Adrenal gland (tissue), 19 donors: ENCODE data around the gene PPP1R37. TPM values are rescaled to one million over a fixed set of nuclear protein-coding genes. Genes with fewer than 3 reads are reported as not detected.

Experiments used
- DNase-seq, 7 donors: peaks; one replicate each; pipeline ENCODE4 v3.0.0-alpha.2; 2019 to 2020
- H3K27ac ChIP-seq, 5 donors: fragments of 200-600 bp; sonication (generic) in 4 of 5; 1 replicate in 3 of 5; 2 replicates in 2 of 5; pipeline versions ENCODE4 v1.5.1 to v1.8.0; 2016 to 2020; ENCODE audit warnings: mild to moderate bottlenecking in 1 of 5
- H3K27me3 ChIP-seq: fragments of 200-600 bp; 2 replicates; pipeline ENCODE4 v1.8.0; 2021
- H3K36me3 ChIP-seq, 2 donors: fragments of 200-600 bp; replicated peaks in 1 of 2; 1 replicate in 1 of 2; 2 replicates in 1 of 2; pipeline versions ENCODE4 v1.5.1 to v1.8.0; 2018 to 2022
- H3K4me1 ChIP-seq, 2 donors: fragments of 200-600 bp; replicated peaks in 1 of 2; 1 replicate in 1 of 2; 2 replicates in 1 of 2; pipeline versions ENCODE4 v1.5.1 to v1.8.0; 2018 to 2021
- H3K4me3 ChIP-seq, 4 donors: fragments of 200-600 bp; sonication (generic) in 3 of 4; one replicate each; pipeline ENCODE4 v1.5.1; 2016 to 2018
- H3K9me3 ChIP-seq, 3 donors: fragments of 200-600 bp; sonication (generic) in 1 of 3; replicated peaks in 1 of 3; 1 replicate in 2 of 3; 2 replicates in 1 of 3; pipeline versions ENCODE4 v1.5.1 to v1.8.0; 2016 to 2021
- CTCF ChIP-seq, 6 experiments: fragments of 450-650 bp in 4 of 6; fragments of 200-600 bp in 2 of 6; sonication (generic) in 1 of 6; IDR thresholded peaks; 1 replicate in 5 of 6; 2 replicates in 1 of 6; pipeline versions ENCODE4 v1.5.1 to v1.8.0; 2016 to 2021; ENCODE audit warnings: antibody characterized with exemption in 6 of 6, mild to moderate bottlenecking in 2 of 6, moderate library complexity in 1 of 6
- POLR2A ChIP-seq, 2 donors: fragments of 450-650 bp; IDR thresholded peaks; one replicate each; pipeline ENCODE4 v1.6.1; 2017; ENCODE audit warnings: antibody characterized with exemption in 2 of 2, mild to moderate bottlenecking in 2 of 2, moderate library complexity in 1 of 2
- WGBS, 4 donors: extraction: QIAGEN DNeasy Blood & Tissue Kit in 2 of 4; methylation state at CpG; one replicate each; pipeline versions ENCODE4 v1.1.5 to v1.1.7; 2013 to 2017; 5-methylcytosine and 5-hydroxymethylcytosine counted together
- intact Hi-C, 2 donors: fragments of 100-400 bp; cut with DNase I; formaldehyde crosslinking; loops; one replicate each; pipeline versions ENCODE4 v1.14.1 to v1.15.0; 2022 to 2023
- long read RNA-seq, 10 donors: library from polyadenylated mRNA in 3 of 10; unstranded in 2 of 10; stranded (forward) in 1 of 10; transcript quantifications; one replicate each; pipeline ENCODE4 v2.0.0 and lab custom pipeline, GENCODE V29; 2021 to 2026
- polyA plus RNA-seq, 3 donors: library from polyadenylated mRNA; stranded (reverse); fragments of 200-250 nt in 2 of 3; fragments of 350-450 nt in 1 of 3; fragmentation: Illumina TruSeq in 1 of 3; extraction: RNeasy Lipid Tissue Mini Kit (QIAGEN cat#74804) in 1 of 3; gene quantifications; one replicate each; pipeline ENCODE4 v1.2.3, GENCODE V29; 2013 to 2014
- total RNA-seq, 9 donors: library from RNA; depleted of rRNA in 4 of 9; stranded (reverse); fragments of >200 nt in 4 of 9; fragments of 120-200 nt in 1 of 9; fragmentation: NEBNext Ultra II Directional in 1 of 9; extraction: Animal tissue kit (Norgen Biotek cat#: 25700) in 1 of 9; gene quantifications; one replicate each; pipeline versions ENCODE4 v1.1.0 to v1.2.4, GENCODE V29; 2013 to 2023
- donor health status: healthy with polysubstance abuse.
- donor health status: Bipolar disorder and iron deficiency.
- donor health status: DM: yes; HTN: yes; CAD: no.
- donor health status: DM: no; HTN: no; CAD: no.
- donor health status: DM: no; HTN: no; CAD: no.
- donor health status: DM: yes; HTN: yes; CAD: no.

PPP1R37 gene, protein sequence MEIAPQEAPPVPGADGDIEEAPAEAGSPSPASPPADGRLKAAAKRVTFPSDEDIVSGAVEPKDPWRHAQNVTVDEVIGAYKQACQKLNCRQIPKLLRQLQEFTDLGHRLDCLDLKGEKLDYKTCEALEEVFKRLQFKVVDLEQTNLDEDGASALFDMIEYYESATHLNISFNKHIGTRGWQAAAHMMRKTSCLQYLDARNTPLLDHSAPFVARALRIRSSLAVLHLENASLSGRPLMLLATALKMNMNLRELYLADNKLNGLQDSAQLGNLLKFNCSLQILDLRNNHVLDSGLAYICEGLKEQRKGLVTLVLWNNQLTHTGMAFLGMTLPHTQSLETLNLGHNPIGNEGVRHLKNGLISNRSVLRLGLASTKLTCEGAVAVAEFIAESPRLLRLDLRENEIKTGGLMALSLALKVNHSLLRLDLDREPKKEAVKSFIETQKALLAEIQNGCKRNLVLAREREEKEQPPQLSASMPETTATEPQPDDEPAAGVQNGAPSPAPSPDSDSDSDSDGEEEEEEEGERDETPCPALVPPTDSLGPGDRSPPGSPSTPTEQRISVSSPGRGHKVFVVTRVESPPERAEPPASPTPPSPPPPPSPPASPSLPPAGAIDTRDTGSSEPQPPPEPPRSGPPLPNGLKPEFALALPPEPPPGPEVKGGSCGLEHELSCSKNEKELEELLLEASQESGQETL
- total RNA-seq (10 to 100 TPM; 24.3 to 86.7 (median 53.1) TPM), polyA plus RNA-seq (100 to 1,000 TPM in 1 of 3 donors, 10 to 100 TPM in 2; 16.4 to 244 (median 45.4) TPM)
- long read RNA-seq, donor 1, transcript PPP1R37-204 (3 exons, 1,719 nt), result major isoform, 5 of 7 reads
- long read RNA-seq, donor 1, partial matches to known transcripts, result 0 of 7 reads
- long read RNA-seq, donor 1, other reads (novel, unspliced or antisense), result 0 of 7 reads
- long read RNA-seq, donor 2, transcript PPP1R37-201 (13 exons, 3,163 nt), result major isoform, 10 of 24 reads
- long read RNA-seq, donor 2, partial matches to known transcripts, result 13 of 24 reads
- long read RNA-seq, donor 2, other reads (novel, unspliced or antisense), result 0 of 24 reads
- long read RNA-seq, donor 3, partial matches to known transcripts, result 0 of 2 reads
- long read RNA-seq, donor 3, other reads (novel, unspliced or antisense), result 0 of 2 reads
- long read RNA-seq, donor 4, result 0 reads
- long read RNA-seq, donor 5, transcript PPP1R37-201 (13 exons, 3,163 nt), result major isoform, 26 of 43 reads
- long read RNA-seq, donor 5, partial matches to known transcripts, result 8 of 43 reads
- long read RNA-seq, donor 5, other reads (novel, unspliced or antisense), result 7 of 43 reads
- long read RNA-seq, donor 6, partial matches to known transcripts, result 0 of 5 reads
- long read RNA-seq, donor 6, other reads (novel, unspliced or antisense), result 3 of 5 reads
- long read RNA-seq, donor 7, partial matches to known transcripts, result 0 of 2 reads
- long read RNA-seq, donor 7, other reads (novel, unspliced or antisense), result 0 of 2 reads
- long read RNA-seq, donor 8, partial matches to known transcripts, result 0 of 5 reads
- long read RNA-seq, donor 8, other reads (novel, unspliced or antisense), result 0 of 5 reads
- long read RNA-seq, donor 9, partial matches to known transcripts, result 0 of 2 reads
- long read RNA-seq, donor 9, other reads (novel, unspliced or antisense), result 0 of 2 reads
- long read RNA-seq, donor 10, transcript PPP1R37-201 (13 exons, 3,163 nt), result major isoform, 5 of 16 reads
- long read RNA-seq, donor 10, partial matches to known transcripts, result 8 of 16 reads
- long read RNA-seq, donor 10, other reads (novel, unspliced or antisense), result 0 of 16 reads

- WGBS, 4 donors, result 0% methylated on average over 35 to 103 of the region's 103 CpGs
- Histone ChIP-seq H3K36me3 (peaks cover 0 to 6% of the 10 kb centered on the region in 2 donors), H3K27me3 (no peaks in the 10 kb centered on the region), H3K4me1 (peaks cover 35 to 54% of the 10 kb centered on the region in 2 donors), H3K9me3 (no peaks in the 10 kb centered on the region), H3K4me3 (peak within 1 kb of the TSS; percentile 46 to 97 (median 85)), H3K27ac (peak within 1 kb of the TSS; percentile 78 to 99 (median 92))
- TF ChIP-seq POLR2A (IDR thresholded peaks at IDR 0.05), result peak; percentile 61 to 89
- peak in 5 of 6 experiments; percentile 16 to 53 (median 42) for TF ChIP-seq CTCF (IDR thresholded peaks at IDR 0.05)
- DNase-seq, result peak; percentile 94 to 98 (median 96)
- intact Hi-C loops, result loop anchor here in 1 of 2 donors (5.0 kb wide), 1 partner anchor 34 kb away; no protein-coding TSS in a partner anchor
These were observed at the start of gene PPP1R37 for GRCh38 chr19:45092747-45093678. TSS of gene PPP1R37 (plus strand) at chr19:45093179. CDS start at chr19:45093326, 147 bp downstream.

GRCh38 chr19:45045671-45046353, 47.2 kb upstream of the PPP1R37 start:
- peak in 1 of 7 donors; percentile 34 for DNase-seq
- H3K36me3 ChIP-seq, result peaks cover 0 to 51% of the 10 kb centered on the region in 2 donors
- H3K4me1 ChIP-seq, result peaks cover 22 to 50% of the 10 kb centered on the region in 2 donors
- intact Hi-C loops, result no loop called here
- no peak overlapping the region for H3K4me3 ChIP-seq
- peak overlapping the region in 2 of 5 donors; percentile 2 to 45 for H3K27ac ChIP-seq
- TF ChIP-seq POLR2A (IDR thresholded peaks at IDR 0.05) (no peak), CTCF (IDR thresholded peaks at IDR 0.05) (no peak)
- H3K27me3 ChIP-seq, result no peaks in the 10 kb centered on the region
- H3K9me3 ChIP-seq, result no peaks in the 10 kb centered on the region
- WGBS, 4 donors, result 53 to 69% (median 57%) methylated on average over 10 to 14 of the region's 14 CpGs
